C4-2B (cell line): Measurements from ENCODE around the gene DAAM1.

Experiments used
- ZFX ChIP-seq: fragments of 450-650 bp; IDR thresholded peaks from 2 replicates; pipeline ENCODE4 v1.6.1; 2017
- TF ChIP-seq, protein P1 (sequence below): fragments of 450-650 bp; conservative IDR thresholded peaks from 2 replicates; pipeline ENCODE4 v1.5.1; 2017; ENCODE audit warnings: mild to moderate bottlenecking

DNA sequence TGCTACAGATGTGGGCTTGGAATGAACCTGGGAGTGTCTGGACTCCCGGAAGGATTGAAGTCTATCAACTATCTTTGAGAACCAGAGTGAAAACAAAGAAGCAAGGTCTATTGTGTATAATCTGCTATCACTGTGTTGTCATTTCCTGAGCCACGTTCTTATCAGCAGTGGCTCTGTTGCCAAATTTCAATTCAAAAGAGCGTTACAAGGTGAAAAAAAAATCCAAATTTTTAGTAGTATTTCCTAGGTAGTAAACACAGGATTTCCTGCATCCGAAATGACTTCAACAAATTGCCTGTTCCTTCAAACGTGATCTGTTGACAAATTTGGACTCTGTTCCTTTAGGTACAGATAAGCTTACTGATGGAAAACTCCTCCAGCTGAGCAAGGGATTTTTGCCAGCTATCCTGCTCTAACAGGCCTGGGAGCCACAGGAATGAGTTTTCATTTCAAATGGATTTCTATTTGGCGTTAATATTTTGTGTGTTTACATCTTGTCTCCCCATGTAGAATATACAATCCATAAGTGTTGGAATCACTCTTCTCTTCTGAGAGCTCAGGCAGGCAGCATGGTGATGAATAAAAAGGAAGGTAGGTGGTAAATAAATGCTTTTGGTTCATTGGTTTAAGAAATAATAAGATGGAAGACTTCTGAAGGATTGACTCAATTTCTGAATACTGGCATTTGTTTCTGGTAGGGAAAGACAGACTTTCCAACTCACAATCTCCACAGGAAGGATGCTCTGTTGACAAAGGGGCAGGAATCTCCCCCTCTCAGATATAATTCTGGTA lies 218.2 kb downstream of the DAAM1 start:
- TF ChIP-seq, protein P1, sequence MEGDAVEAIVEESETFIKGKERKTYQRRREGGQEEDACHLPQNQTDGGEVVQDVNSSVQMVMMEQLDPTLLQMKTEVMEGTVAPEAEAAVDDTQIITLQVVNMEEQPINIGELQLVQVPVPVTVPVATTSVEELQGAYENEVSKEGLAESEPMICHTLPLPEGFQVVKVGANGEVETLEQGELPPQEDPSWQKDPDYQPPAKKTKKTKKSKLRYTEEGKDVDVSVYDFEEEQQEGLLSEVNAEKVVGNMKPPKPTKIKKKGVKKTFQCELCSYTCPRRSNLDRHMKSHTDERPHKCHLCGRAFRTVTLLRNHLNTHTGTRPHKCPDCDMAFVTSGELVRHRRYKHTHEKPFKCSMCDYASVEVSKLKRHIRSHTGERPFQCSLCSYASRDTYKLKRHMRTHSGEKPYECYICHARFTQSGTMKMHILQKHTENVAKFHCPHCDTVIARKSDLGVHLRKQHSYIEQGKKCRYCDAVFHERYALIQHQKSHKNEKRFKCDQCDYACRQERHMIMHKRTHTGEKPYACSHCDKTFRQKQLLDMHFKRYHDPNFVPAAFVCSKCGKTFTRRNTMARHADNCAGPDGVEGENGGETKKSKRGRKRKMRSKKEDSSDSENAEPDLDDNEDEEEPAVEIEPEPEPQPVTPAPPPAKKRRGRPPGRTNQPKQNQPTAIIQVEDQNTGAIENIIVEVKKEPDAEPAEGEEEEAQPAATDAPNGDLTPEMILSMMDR, result no peak
- no peak for TF ChIP-seq ZFX
